GM03348 (cell line): ENCODE results near the gene NDNF.

Experiments used
- DNase-seq: peaks from one replicate; pipeline ENCODE4 v3.0.0; 2012; ENCODE audit warnings: low spot score

The NDNF gene, protein sequence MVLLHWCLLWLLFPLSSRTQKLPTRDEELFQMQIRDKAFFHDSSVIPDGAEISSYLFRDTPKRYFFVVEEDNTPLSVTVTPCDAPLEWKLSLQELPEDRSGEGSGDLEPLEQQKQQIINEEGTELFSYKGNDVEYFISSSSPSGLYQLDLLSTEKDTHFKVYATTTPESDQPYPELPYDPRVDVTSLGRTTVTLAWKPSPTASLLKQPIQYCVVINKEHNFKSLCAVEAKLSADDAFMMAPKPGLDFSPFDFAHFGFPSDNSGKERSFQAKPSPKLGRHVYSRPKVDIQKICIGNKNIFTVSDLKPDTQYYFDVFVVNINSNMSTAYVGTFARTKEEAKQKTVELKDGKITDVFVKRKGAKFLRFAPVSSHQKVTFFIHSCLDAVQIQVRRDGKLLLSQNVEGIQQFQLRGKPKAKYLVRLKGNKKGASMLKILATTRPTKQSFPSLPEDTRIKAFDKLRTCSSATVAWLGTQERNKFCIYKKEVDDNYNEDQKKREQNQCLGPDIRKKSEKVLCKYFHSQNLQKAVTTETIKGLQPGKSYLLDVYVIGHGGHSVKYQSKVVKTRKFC

DNA sequence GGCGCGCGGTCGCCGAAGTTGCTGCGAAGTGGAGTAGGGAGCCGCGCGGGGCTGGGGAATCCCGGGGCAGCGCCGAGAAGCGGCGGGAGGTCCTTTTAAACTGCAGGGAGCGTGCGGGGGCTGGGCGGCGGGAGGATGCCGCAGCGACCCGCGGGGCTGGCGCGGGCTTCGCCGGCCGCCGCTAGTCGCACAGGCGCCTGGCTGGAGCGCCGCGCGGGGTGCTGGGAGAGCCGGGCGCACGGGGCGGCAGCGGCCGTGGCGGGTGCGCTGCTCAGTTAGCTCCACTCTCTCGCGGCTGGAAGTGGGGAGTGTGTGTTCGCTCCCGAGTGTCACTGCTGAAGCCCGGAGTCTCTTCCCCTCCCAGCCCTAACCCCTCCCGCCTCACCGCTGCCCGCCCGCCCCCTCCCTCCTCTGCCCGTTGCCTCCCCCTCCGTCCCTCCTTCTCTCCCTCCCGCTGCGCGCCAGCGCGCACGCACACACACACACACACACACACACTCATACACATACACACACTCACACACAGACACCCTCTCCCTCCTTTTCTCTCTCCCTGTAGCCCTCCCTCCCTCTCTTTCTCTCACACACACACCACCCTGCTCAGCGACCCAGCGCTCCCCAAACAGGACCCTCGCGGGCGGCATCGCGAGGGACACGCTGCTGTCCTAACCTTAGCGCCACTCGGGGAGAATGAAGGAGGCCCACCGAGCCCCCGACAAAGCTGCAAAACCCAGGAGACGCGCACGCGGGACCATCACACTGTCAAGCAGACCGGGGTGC, at the start of gene NDNF:
TSS of gene NDNF (minus strand) at position 312 of the 780 bp plus-strand sequence. CDS start 26,698 bp downstream, outside the sequence.
- peak; percentile 73 for DNase-seq

DNA sequence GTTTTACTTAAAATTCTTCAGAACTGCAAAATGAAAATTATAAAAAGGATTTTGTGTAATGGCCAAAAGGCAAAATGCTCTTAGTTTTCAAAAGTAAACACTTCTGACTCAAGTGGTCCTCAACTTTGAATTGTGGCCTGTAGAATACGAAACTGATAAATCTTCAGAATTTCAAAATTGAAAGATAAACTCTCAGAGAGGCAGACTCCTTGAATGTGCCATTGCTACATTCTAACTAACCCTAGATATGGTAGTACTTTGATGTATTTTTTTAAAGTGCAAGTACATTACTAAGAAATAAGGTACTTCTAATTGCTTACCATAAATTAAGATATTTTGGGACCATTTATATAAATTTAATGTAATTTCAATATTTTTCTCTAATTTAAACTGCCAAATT, 47.4 kb upstream of the NDNF start:
- DNase-seq, result no peak

DNA sequence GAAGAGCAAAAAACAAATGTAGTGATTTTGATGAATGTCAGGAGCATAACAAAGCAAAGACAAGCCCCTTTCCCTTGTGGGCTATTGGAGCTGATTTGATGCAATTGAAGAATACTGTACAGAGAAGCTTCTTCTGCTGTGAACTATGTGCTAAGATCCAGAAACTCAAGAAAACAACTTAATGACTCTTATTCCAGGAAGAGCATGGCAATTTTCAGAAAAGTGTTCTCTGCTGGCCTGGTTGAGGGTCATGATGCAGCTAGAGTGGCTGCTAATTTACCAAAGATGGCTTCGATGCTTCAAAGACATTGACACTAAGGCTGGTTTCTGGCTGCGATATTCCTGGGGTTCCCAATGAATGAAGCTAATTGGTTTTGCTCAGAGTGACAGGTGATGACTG, 46.0 kb upstream of the NDNF start:
- no peak for DNase-seq

DNA sequence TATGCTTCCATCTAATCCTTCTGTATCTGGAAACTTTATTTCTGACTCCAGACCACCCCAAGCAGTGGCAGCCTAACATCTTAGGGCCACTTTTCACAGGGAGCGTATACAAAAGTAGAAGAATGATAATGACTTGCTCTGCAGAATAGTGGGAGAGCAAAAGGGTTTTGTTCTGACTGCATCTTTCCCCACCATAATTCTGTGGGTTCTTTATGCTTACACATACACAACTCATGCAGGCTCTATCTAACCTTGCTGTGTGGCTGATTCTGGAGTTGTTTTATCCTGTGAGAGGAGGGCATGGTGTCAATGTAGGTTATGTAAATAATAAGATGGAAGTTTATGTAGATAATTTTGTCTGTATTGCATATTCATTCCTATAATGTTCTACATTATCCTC, 42.4 kb upstream of the NDNF start:
- DNase-seq, result no peak

DNA sequence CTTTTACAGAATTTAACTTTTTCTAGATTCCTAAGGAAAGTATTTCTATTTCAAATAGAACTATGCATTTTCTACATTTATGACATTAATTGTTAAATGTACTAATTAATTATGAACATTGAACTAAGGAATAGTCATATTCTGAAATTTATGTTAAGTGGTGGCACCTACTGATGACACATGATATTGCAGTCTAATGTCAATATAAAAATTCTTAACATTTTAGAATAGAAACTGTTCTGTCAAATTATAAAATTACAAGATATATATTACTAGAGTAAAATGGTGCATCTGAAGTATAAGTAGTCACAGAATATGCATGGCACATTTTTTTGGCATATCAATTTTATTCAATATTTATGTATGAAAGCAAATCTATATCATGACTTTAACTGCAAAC, 40.2 kb upstream of the NDNF start:
- peak; percentile 14 for DNase-seq

DNA sequence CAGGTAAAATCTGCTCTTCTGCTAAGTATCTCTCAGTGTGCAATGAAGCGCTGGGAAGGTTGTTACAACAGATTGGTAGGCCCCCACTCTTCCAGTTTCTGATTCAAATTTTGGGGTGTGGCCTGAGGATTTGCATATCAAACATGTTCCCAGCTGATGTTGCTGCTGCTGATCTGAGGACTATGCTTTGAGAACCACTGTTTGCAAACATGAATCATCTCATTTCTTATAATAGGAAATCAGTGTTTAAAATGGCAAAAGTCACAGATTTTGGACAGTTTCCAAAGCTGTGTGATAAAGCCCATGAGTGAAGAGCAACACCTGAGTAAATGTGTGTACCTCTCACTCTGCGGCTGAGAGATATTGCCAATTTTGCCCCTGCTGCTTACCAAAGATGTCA, 36.2 kb upstream of the NDNF start:
- no peak for DNase-seq

DNA sequence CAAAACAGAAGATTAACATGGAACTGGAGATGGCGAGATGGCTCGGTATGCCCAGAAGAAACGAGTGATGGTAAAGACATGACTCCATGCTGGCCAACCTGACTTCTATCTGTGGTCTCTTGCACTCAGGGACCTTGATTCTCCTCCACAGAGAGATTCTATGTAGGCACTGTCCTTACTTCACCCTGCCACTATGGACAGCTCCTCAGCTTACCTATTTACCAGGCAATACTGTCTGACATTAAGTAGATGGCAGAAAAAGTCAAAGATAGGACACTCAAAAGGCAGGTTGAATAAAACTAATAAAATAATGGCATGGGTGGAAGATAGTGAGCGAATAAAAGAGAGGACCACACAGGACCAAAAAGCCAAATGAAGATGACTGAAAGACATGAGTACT, 35.2 kb upstream of the NDNF start:
- no peak for DNase-seq

DNA sequence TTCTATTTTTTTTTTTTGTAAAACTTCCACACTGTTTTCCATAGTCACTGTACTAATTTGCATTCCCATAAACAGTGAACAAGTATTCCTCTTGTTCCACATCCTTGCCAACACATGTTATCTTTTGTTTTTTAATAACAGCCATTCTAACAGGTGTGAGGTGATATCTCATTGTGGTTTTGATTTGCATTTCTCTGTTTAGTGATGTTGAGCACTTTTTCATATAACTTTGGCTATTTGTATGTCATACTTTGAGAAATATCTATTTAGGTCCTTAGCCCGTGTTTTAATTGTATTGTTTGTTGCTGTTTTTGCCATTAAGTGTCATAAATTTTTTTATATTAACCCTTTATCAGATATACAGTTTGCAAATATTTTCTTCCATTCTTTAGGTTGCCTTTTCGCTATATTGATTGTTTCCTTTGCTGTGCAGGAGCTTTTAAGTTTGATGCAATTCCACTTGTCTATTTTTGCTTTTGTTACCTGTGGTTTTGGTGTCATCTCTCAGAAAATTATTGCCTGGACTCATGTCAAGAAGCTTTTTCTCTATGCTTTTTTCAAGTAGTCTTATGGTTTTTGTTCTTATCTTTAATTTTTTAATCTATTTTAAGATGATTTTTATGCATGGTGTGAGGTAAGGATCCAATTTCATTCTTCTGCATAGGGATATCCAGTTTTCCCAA, 27.9 kb upstream of the NDNF start:
- DNase-seq, result no peak

DNA sequence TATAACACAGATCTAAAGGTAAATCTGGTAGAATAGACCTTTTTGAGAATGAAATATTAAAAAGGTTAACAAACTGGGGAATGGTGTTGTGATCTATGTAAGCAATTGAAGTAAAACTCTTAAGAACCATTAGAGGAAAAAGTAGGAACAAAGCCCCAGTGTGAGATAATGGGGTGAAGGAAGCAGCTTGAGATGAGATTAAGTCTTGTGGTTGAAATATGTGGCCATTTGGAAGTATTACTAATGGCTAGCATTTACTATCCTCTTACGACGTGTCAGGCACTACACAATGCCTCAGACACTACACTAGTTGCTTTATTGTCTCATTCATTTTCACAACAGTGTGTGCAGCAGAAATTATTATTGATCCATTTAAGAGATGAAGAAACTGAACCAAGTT, 25.9 kb upstream of the NDNF start:
- DNase-seq, result no peak

DNA sequence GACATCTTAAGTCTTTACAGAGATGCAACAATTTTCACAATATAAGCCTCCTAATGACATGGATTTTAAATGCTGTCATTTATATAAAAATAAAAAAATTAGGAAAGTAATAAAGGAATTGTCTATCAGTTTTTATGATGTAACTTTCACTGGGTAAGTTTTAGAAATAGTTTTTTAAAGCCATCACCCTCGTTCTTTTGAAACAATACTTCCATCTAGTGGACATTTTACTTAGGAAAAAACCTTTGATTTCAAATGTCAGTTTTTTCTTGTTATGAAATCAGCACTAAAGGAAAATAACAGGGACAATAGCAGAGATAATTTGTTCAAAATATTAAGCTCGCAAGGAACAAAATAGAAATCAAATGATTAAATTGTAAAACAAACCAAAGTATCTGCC, 24.3 kb upstream of the NDNF start:
- peak; percentile 54 for DNase-seq

DNA sequence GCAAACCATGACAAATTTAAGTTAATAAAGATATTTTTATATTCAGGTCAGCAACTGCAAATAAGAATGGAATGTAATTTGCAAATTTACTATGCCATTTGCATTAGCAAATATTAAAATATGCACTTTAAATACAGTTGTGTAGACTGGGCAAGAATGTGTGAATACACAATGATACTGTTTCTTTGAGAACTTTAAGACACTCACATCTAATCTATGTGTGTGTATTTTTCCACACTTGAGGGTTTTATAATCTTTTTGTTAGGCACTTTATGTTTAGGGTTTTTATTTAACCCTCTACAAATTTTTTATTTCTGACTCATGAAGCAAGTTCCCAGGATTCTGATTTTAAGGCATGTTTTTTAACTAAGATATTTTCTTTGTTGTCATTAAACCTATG, 23.9 kb upstream of the NDNF start:
- no peak for DNase-seq

DNA sequence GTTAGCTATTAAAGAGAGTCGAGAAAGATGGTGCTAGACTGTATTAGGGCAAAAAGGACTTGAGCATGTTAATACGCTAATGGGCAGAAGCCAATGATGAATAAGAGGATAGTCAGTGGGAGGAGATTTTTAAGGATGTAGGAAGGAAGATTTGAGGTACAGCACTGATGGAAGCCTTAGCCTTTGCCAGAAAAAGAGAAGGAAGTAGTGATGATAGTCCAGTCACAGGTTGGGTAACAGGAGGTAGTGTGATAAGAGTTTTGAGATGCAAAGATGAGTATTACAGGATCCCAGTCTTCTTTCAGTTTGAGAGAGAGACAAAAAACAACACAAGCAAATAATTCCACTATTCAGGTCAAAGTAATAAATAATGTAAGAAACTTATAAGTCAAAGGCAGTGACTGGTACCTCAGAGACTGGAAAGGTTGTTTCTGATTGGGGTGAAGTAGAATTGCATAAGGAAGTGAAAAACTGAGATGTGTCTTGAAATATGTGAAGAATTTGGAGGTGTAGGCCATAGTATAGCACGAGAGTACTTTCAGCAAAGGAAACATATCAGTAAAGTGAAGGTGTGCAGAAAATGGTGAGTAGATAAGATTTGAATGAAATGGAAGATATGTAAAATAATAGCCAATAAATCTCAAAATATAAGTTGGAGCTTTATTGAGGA, 22.1 kb upstream of the NDNF start:
- DNase-seq, result no peak

DNA sequence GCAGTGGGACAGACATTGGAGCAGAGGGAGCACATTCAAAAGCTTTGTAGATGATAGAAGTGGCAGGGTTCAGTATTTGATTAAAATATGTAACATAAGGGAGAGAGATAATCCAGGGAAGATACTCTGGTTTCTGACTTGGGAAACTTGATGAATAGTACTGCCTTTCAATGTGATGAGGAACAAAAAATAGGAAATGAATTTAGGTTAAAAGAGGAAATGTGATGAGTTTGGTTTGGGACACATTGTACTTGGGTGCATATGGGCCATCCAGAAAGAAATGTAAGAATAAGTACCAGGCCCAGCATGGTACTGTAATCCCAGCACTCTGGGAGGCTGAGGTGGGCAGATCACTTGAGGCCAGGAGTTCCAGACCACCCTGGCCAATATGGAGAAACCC, 20.9 kb upstream of the NDNF start:
- DNase-seq, result no peak

DNA sequence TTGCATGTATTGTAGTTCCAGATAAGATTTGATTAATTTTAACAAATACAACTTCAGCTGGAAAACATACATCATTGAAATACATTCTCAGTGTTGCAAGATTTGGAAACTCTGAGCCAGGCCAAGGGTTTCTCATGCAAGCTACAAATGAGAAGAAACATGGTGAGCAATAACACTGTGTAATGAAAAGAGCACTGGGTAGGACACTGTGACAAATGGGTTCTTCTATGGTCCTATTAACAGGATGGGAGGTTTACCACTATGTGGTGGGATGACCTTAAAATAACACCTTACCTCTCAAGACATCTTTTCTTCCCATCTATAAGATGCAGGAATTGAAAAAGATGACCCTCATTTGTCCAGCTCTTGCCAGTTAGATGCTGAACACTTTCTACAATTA, 19.6 kb upstream of the NDNF start:
- no peak for DNase-seq

DNA sequence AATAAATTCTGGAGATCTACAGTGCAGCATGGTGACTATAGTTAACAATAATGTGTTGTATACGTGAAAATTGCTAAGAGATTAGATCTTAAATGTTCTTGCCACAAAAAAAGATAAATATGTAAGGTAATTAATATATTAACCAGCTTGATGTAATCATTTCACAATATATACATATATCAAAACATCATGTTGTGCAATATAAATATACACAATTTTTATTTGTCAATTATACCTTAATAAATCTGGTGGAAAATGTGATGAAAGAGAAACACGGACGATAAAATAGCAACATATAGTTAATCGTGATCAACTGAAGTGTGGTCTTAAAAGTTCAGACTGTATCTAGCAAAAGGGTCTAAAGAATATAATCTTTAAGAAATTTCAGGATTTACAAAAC, 16.5 kb upstream of the NDNF start:
- no peak for DNase-seq

DNA sequence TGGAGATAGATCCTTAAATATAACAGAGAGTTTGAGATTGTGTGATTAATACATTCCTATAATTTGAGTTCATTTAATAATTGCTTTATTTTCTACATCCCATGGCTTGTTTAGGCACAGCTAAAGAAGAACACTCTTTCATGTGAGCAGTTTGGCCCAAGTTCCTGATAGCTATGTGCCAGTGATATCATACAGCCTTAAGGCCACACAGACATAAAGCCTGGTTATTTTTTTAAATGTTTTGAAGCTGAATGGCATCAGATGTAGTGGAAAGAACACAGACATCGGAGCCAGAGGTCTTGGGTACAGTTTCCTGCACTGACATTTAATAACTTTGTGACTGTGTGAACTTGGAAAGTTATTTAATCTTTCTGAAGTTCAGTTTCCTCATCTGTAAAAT, 7.0 kb upstream of the NDNF start:
- DNase-seq, result no peak

DNA sequence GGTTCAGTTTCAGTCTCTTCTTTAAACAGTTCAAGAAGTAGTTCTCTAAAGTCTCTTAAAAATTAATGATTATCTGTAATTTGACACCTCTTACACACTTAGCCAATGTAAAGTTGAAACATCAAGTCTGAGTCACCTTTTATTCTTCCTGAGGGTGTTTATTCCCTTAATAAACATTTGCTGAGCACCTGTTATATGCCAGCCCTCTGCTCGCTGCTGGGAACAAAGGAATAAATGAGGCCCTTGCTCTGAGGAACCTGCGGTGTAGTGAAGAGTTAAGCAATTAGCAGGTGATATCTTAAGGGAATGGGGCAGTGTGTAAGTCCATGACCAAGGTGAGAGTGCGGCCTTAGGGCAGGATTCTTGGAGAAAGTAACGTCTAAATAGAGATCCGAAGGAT, 5.2 kb upstream of the NDNF start:
- no peak for DNase-seq

DNA sequence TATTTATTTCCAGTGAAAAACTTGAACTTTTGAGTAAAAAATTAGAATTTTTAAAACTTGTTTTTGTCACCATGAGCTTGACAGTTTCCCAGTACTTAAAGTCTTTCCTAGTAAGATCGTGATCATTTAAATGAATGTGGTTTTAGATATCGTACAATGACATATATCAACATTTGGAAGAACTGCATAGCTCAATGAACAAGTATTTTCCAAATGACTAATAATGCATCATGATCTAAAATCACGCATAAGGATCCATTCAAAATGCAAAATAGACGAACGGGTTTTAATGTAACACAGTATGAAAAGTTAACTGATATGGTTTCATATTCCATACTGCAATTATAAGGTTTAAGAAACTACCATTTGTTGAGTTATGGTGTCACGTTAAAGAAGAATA, 4.1 kb upstream of the NDNF start:
- DNase-seq, result no peak

DNA sequence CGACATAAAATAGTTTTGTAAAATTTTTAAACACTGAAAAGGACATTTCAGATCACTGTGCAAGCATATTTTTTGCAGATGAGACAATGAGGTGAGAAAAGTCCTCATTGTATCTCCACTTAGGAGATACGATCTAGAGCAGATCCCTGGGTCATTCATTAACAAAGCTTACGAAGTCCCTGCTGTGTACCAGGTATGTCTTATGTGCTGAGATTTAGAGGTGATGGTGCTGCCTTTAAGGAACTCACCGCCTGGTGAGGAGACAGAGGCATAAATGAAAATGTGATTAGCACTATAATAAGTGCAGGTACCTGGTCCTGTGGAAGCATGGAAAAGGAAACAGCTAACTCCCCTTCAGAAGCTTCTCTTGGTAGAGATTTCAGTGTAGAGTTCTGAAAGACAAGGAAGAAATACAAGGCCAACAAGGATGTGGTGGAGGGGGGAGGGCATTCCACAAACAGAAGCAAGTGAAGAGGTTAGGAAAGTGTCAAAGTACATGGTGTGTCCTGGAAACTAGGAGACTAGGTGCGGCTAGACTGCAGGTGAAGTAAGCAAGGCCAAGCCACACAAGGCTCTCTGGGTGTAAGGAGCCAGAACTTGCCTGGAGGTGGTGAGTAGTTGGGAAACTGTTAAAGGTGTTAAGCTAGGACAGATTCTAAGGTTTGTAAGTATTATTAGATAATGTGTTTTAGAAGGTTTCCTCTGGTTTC, 1.5 kb upstream of the NDNF start:
- no peak for DNase-seq

DNA sequence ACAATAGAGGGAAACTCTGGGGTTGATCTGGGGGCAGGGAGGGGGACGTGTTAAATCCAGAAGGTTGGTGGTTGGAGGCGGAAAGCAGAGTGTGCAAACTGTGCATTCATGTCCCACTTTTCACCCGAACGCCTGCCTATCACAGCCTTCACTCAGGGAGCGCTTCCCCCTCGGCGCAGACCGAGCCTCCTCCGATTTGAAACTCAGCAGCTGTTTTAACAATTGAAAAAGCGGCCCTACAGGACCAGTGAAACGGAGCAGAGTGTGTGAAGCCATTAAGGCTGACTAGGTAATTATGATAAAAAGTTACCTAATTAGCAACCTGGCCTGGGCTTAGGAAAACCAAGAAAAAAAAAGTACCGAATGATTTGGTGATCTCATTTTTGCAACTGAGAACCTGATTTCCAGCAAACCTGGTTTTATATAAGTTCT, 685 bp upstream of the NDNF start:
- DNase-seq, result peak; percentile 12

DNA sequence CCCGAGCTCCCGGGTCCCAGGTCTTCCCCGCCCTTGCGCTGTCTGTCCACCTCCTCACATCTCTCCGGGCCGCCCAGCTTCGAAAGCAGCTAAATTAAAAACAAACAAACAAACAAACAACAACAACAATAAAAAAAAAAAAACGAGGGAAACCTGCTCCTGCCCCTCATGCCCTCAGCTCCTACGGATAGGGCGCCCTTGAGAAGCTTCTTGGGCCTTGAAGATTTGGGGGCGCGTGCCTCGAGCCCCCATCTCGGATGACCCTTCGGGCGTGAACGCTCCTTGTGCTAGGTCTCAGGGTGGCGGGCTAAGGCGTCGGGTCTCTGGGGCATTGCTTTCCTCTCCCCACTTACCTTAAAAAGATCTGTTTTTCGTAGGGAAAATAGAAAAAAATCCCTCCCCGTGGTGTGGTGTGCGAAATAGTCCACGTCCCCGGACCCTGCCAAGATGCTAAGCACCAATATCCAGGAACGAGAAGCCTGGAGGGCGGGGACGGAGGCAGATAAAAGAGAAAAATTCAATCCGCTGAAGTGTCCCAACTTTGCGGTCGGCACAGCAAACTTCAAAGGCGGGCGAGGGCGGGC, 603 bp downstream of the NDNF start:
- peak; percentile 10 for DNase-seq
